Neural cell (in vitro differentiated cells): ENCODE data around the gene GDPD4. TPM values are rescaled to one million over a fixed set of nuclear protein-coding genes. Genes with fewer than 3 reads are reported as not detected.

Experiments used
- H2AFZ ChIP-seq: fragments of 200-600, 300-800 bp; sonication (generic), shearing (Covaris generic); 2 replicates; pipeline ENCODE4 v1.6.0; 2014; ENCODE audit warnings: low read depth, mild to moderate bottlenecking, antibody characterized with exemption, low read length, moderate library complexity
- H3F3A ChIP-seq: fragments of 200-600 bp; shearing (Covaris generic); 2 replicates; pipeline ENCODE4 v1.6.1; 2016; ENCODE audit warnings: mild to moderate bottlenecking, moderate library complexity, mixed read lengths, antibody characterized with exemption, low read length; ENCODE audit not compliant: insufficient read depth, poor library complexity, severe bottlenecking
- H3K27ac ChIP-seq: fragments of 200-600, 300-800 bp; sonication (generic), shearing (Covaris generic); 2 replicates; pipeline ENCODE4 v1.5.1; 2014; ENCODE audit warnings: mild to moderate bottlenecking, low read length, moderate library complexity
- H3K27me3 ChIP-seq: fragments of 300-800, 200-600 bp; sonication (generic), shearing (Covaris generic); 2 replicates; pipeline ENCODE4 v1.6.0; 2014; ENCODE audit warnings: mild to moderate bottlenecking, low read depth, low read length, moderate library complexity; ENCODE audit not compliant: insufficient read depth
- H3K36me3 ChIP-seq: fragments of 300-800, 200-600 bp; sonication (generic), shearing (Covaris generic); 2 replicates; pipeline ENCODE4 v1.5.1; 2014; ENCODE audit warnings: mild to moderate bottlenecking, antibody characterized with exemption, low read length, moderate library complexity; ENCODE audit not compliant: insufficient read depth
- H3K4me2 ChIP-seq: fragments of 300-800, 200-600 bp; sonication (generic), shearing (Covaris generic); 2 replicates; pipeline ENCODE4 v1.6.0; 2014; ENCODE audit warnings: mild to moderate bottlenecking, low read length
- H3K4me3 ChIP-seq: fragments of 300-800, 200-600 bp; sonication (generic), shearing (Covaris generic); 2 replicates; pipeline ENCODE4 v1.5.1; 2014; ENCODE audit warnings: mild to moderate bottlenecking, low read length, moderate library complexity
- H3K79me2 ChIP-seq: fragments of 200-600 bp; shearing (Covaris generic); replicated peaks from 2 replicates; pipeline ENCODE4 v1.6.0; 2014; ENCODE audit warnings: mild to moderate bottlenecking, low read length, moderate library complexity; ENCODE audit not compliant: insufficient read depth
- H3K9ac ChIP-seq: fragments of 300-800, 200-600 bp; sonication (generic), shearing (Covaris generic); 2 replicates; pipeline ENCODE4 v1.6.1; 2016; ENCODE audit warnings: mild to moderate bottlenecking, low read length, mixed read lengths
- H3K9me2 ChIP-seq: fragments of 200-600 bp; shearing (Covaris generic); 2 replicates; pipeline ENCODE4 v1.6.1; 2016; ENCODE audit warnings: mild to moderate bottlenecking, low read length, mixed read lengths; ENCODE audit not compliant: insufficient read depth
- H3K9me3 ChIP-seq: fragments of 200-600, 300-800 bp; sonication (generic), shearing (Covaris generic); 2 replicates; pipeline ENCODE4 v1.6.1; 2016; ENCODE audit warnings: mild to moderate bottlenecking, mixed run types, low read length, moderate library complexity, mixed read lengths
- H4K20me1 ChIP-seq: fragments of 200-600 bp; shearing (Covaris generic); 2 replicates; pipeline ENCODE4 v1.6.1; 2016; ENCODE audit warnings: mild to moderate bottlenecking, mixed run types; ENCODE audit not compliant: insufficient read depth
- EP300 ChIP-seq: fragments of 450-650 bp; conservative IDR thresholded peaks from 2 replicates; pipeline ENCODE4 v1.6.1; 2014; ENCODE audit warnings: antibody characterized with exemption, mild to moderate bottlenecking, moderate library complexity; ENCODE audit not compliant: poor library complexity, severe bottlenecking
- EZH2 ChIP-seq: fragments of 200-600, 300-800 bp; shearing (Covaris generic), sonication (generic); IDR thresholded peaks from 2 replicates; pipeline ENCODE4 v1.6.1; 2014; ENCODE audit warnings: antibody characterized with exemption, low read length, borderline replicate concordance, mild to moderate bottlenecking; ENCODE audit not compliant: insufficient read depth, poor library complexity, severe bottlenecking
- MXI1 ChIP-seq: fragments of 450-650 bp; conservative IDR thresholded peaks from 2 replicates; pipeline ENCODE4 v1.6.1; 2014; ENCODE audit warnings: antibody characterized with exemption, mild to moderate bottlenecking; ENCODE audit not compliant: poor library complexity, severe bottlenecking
- POLR2AphosphoS5 ChIP-seq: IDR thresholded peaks from 2 replicates; pipeline ENCODE4 v1.6.1; 2012
- RAD21 ChIP-seq: fragments of 450-650 bp; conservative IDR thresholded peaks from 2 replicates; pipeline ENCODE4 v1.6.1; 2014; ENCODE audit warnings: antibody characterized with exemption, mild to moderate bottlenecking, moderate library complexity
- SMC3 ChIP-seq: fragments of 450-650 bp; conservative IDR thresholded peaks from 2 replicates; pipeline ENCODE4 v1.6.1; 2014; ENCODE audit warnings: antibody characterized with exemption, mild to moderate bottlenecking, moderate library complexity; ENCODE audit not compliant: poor library complexity
- TAF1 ChIP-seq: IDR thresholded peaks from 2 replicates; pipeline ENCODE4 v1.6.1; 2012; ENCODE audit warnings: low read depth
- polyA plus RNA-seq: library from polyadenylated mRNA; depleted of rRNA; stranded (reverse); fragments of >200 nt; gene quantifications from 2 replicates; pipeline ENCODE4 v1.2.3, GENCODE V29; 2014
- TF ChIP-seq, protein P1 (sequence below): fragments of 450-650 bp; IDR thresholded peaks from 2 replicates; pipeline ENCODE4 v1.5.1; 2014; ENCODE audit warnings: antibody characterized with exemption, mild to moderate bottlenecking, moderate library complexity; ENCODE audit not compliant: poor library complexity, severe bottlenecking
- TF ChIP-seq, protein P2 (sequence below): IDR thresholded peaks from 2 replicates; pipeline ENCODE4 v1.6.1; 2012; ENCODE audit warnings: borderline replicate concordance

GDPD4 gene
- polyA plus RNA-seq, 1 donor from 2014 or later = not detected

DNA sequence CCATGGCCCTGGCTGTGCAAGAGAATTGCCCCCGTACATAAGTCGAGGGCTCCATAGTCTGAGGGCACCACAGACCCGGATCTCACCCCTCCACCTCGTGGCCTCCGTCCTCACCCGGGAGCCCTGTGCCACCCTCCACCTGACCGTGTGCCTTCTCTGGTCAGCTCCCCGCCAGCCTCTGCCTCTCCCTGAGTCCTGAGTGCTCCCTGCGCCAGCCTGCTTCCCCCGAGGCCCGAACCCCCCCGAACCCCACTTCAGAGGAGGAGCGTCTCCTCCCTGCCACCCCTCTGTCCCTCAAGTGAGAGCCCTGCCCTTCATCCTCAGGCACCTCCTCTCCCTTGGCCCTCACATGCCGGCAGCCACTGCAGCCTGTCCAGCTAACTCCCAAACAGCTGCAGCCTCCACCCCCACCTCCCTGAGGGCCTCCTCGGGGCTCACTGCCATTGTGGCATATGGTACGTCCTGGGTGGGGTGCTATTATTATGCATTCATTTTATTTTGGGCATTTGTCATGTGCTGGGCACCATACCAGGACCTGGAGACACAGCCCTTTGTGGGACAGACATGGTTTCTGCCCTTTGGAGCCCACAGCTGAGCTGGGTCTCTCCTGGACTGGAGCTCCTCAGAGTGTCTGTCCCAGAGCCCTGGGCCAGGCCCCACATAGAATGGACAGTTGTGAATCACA, 106.3 kb downstream of the GDPD4 start:
- Histone ChIP-seq H3K27me3 (no peaks in the 10 kb centered on the region), H3K4me2 (no peak overlapping the region), H4K20me1 (no peaks in the 10 kb centered on the region), H3K4me3 (no peak overlapping the region), H3K9me2 (no peaks in the 10 kb centered on the region), H3K36me3 (no peaks in the 10 kb centered on the region), H3K27ac (no peak overlapping the region), H3K79me2 (no peaks in the 10 kb centered on the region), H3F3A (no peaks in the 10 kb centered on the region), H3K9me3 (no peaks in the 10 kb centered on the region), H2AFZ (no peak overlapping the region), H3K9ac (no peak overlapping the region)
- TF ChIP-seq MXI1 (no peak), POLR2AphosphoS5 (no peak), EP300 (no peak), SMC3 (no peak), TAF1 (no peak), RAD21 (no peak), EZH2 (no peak)
- TF ChIP-seq, protein P1, sequence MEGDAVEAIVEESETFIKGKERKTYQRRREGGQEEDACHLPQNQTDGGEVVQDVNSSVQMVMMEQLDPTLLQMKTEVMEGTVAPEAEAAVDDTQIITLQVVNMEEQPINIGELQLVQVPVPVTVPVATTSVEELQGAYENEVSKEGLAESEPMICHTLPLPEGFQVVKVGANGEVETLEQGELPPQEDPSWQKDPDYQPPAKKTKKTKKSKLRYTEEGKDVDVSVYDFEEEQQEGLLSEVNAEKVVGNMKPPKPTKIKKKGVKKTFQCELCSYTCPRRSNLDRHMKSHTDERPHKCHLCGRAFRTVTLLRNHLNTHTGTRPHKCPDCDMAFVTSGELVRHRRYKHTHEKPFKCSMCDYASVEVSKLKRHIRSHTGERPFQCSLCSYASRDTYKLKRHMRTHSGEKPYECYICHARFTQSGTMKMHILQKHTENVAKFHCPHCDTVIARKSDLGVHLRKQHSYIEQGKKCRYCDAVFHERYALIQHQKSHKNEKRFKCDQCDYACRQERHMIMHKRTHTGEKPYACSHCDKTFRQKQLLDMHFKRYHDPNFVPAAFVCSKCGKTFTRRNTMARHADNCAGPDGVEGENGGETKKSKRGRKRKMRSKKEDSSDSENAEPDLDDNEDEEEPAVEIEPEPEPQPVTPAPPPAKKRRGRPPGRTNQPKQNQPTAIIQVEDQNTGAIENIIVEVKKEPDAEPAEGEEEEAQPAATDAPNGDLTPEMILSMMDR = no peak
- TF ChIP-seq, protein P2, sequence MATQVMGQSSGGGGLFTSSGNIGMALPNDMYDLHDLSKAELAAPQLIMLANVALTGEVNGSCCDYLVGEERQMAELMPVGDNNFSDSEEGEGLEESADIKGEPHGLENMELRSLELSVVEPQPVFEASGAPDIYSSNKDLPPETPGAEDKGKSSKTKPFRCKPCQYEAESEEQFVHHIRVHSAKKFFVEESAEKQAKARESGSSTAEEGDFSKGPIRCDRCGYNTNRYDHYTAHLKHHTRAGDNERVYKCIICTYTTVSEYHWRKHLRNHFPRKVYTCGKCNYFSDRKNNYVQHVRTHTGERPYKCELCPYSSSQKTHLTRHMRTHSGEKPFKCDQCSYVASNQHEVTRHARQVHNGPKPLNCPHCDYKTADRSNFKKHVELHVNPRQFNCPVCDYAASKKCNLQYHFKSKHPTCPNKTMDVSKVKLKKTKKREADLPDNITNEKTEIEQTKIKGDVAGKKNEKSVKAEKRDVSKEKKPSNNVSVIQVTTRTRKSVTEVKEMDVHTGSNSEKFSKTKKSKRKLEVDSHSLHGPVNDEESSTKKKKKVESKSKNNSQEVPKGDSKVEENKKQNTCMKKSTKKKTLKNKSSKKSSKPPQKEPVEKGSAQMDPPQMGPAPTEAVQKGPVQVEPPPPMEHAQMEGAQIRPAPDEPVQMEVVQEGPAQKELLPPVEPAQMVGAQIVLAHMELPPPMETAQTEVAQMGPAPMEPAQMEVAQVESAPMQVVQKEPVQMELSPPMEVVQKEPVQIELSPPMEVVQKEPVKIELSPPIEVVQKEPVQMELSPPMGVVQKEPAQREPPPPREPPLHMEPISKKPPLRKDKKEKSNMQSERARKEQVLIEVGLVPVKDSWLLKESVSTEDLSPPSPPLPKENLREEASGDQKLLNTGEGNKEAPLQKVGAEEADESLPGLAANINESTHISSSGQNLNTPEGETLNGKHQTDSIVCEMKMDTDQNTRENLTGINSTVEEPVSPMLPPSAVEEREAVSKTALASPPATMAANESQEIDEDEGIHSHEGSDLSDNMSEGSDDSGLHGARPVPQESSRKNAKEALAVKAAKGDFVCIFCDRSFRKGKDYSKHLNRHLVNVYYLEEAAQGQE = no peak

DNA sequence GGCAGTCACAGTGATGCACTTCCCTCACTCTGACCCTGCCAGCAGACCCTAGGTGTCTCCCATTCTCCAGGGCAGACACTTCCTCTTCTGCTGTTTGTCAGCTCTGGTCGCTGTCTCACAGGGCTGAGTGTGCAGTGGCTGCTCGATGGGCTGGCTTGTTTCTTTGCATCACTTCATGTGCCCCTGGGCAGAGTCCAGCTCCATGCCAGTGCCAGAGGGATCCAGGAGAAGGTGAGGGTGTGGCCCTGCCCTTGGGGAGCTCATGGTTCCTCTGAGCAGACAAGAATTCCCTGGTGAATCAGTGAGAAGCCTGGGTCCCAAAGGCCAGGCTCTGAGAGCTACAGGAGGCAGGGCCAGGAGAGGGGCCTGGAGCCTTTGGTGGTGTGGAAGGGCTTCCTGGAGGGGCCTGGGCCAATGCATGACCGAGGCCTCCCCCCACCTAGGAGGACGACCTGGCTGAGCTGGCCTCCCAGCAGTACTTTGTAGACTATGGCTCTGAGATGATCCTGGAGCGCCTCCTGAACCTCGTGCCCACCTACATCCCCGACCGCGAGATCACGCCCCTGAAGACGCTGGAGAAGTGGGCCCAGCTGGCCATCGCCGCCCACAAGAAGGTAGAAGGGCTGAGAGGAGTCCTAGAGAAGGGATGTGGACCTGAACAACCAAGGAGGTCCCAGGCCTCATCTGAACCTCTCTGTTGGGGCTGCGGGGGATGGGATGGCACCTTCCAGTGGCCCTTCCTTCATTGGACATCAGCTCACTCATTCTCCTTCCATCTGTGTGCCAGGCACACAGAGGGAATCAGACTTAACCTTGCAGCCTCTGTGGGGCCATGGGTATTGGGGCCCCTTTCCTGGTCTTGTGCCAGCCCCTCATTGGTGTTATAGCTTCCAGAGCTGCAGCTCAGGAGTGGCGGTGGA, 107.3 kb downstream of the GDPD4 start:
- TF ChIP-seq RAD21 (no peak), TAF1 (no peak), MXI1 (no peak), POLR2AphosphoS5 (no peak), SMC3 (no peak), EP300 (no peak), EZH2 (no peak)
- TF ChIP-seq, protein P1 = no peak
- TF ChIP-seq, protein P2 = no peak
- no peaks in the 10 kb centered on the region for H4K20me1 ChIP-seq
- H3K27ac ChIP-seq = no peak overlapping the region

More for the DNA sequence above, 107.3 kb downstream of the GDPD4 start:
- Histone ChIP-seq H3K9me2 (no peaks in the 10 kb centered on the region), H3K9ac (no peak overlapping the region), H3K9me3 (no peaks in the 10 kb centered on the region), H2AFZ (no peak overlapping the region), H3K4me2 (no peak overlapping the region), H3K27me3 (no peaks in the 10 kb centered on the region), H3K36me3 (no peaks in the 10 kb centered on the region), H3K79me2 (no peaks in the 10 kb centered on the region), H3K4me3 (no peak overlapping the region), H3F3A (no peaks in the 10 kb centered on the region)
